NCI-H226 (cell line): ENCODE measurements around the gene PLCL1.

Experiments used
- DNase-seq: peaks from one replicate; pipeline ENCODE4 v3.0.0-alpha.2; 2015

Gene PLCL1

DNA sequence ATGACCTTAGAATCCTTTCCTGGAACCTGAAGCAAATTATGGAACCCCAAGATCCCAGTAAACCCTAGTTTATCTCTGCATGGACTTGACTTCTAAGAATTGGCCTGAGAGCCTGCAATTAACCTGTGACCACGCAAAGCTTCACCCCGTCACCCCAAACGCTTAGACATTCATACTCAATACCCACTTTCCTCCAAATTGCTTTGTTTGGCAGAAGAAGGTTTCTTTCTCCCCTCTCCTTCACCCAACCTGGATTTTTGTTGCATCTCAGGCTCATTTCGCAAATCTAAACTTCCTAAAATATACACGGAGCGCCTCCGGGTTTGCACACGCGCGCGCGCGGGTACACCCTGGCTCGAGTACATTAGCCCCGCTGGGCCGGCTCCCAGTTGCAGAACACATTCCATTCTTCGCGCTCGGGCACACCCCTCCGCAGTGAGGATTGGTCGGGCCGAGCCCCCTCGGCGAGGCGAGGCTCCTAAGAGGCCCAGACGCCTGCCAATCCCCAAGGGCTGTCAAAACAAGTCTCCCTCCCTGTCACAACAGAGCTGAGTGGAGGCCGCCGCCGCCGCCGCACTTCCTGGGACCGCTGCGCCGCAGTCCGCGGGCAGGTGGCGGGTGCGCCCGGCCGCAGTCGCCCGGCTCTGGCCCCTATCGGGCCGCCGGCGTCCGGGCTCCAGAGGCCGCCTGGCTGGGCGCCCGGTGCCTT is at the start of gene PLCL1:
Gene PLCL1 (plus strand): TSS at position 545 of the 709 bp plus-strand sequence.
- peak; percentile 91 for DNase-seq

DNA sequence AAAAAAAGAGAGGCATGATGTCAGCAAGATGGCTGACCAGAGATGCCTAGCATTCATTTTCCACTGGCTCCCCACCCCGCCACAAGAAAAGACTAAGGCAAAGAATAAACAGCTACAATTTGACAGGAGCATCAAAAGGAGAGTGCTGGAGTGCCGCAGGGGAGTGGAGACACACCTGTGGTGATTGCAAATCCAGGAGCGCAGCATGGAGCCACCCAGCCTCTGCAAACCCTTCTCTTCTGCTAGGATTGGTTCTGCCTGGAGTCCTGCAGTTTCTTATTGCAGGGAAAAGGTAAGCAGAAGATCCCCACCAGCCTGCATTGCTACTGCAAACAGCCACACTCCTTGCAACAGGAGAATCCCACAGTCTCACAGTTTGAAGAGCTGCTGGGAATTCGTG is 45.4 kb upstream of the PLCL1 start:
- no peak for DNase-seq

DNA sequence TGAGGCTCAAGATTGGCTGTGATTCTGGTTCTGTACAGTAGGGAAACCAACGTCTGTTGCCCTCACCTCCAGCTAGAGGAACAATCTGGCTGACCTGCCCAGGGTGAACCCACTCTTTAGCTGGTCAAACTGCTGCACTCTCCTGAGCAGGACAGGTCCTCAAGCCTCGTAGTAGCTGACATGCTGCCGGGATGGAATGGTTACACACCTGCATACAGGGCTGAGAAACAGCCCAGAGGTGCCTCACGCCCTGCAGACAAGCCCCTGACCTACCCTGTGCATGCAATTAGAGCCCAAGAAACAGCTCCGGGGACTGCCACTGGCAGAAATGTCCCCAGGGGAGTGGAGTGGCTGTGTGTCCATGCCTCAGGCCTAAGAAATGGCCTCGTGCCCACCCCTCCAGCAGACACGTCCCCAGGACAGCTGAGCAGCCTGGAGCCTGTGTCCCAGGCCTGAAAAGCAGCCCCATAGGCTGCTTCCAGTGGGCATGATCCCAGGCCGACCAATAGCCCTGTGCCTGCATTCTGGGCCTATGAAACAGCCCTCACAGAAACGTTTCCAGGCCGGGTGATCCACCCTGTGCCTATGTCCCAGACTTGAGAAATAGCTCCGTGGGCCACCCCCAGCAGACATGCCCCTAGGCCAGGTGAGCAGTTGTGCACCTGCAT is 44.6 kb upstream of the PLCL1 start:
- DNase-seq, result no peak

DNA sequence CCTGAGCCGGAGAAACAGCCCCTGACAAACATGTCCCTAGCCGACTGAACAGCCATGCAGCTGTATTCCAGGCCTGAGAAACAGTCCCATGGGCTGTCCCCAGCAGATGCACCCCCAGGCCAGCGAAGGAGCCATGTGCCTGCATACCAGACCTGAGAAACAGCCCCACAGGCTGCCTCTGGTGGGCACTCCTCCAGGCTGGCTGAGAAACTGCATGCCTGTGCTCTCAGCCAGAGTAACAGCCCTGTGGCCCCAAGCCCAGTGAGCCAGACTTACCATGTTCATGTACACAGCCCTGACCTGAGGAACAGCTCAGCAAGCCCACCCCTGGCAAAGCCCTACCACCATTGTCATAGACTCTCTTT is 44.1 kb upstream of the PLCL1 start:
- DNase-seq, result no peak

DNA sequence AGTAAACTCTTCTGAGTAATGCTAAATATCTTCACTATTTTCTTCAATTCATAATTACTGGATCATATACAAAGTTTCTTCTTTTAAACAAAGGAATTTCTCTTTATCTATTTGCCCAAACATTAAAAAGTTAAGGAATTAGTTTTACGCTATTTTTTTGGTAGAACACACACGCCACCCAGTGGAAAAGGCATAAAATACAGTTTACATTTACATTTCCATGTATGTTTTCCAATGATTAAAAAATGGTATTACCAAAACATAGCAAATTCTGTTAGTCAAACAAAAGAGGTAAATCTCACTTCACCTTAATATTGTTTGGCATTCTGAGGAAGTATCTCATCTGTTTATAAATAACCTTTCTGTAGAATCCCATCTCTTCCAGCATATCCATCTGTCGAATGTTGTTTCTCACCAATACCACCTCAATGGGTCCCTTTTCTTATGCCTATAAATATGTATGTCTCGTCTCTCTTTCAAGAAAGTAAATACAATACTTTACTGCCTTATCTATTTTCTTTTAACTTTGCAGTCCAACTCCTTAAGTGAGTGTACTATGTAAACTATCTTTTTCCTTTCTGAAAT is 26.5 kb upstream of the PLCL1 start:
- DNase-seq, result no peak

DNA sequence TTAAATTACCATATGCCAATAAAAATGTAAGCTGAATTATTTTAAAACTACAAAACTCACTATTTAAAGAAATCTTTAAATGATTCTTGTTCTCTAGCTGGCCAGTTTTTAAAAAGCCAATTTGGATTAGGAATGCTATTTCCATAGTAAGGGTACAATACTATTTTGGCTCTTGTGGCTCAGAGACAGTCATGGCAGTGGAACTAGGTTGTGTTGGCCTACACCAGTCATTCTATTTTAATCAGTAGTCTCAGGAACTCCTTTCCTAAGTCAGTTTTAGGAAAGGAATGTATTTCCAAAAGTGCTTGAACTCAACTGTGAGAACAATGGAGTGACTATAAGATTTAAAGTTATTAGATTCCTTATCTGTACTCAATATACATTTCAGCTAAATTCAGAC is 25.1 kb upstream of the PLCL1 start:
- DNase-seq, result no peak

DNA sequence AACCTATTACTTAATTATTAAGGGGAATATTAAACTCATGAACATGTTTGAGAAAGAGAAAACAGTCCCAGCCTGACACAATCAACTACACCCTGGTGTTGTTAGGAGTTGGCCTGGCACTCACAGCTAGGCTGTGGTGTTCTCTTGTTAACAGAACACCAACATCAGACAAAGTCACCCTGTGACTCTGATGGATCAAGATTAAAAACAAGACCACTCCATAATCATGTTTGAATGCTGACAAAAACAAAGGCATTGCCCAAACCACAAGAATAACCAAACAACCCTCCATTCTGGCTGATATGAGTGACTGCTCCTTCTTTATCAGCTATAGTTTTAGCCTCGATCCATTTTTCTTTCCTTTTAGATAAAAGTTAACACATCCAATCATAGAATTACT is 22.3 kb upstream of the PLCL1 start:
- DNase-seq, result no peak

DNA sequence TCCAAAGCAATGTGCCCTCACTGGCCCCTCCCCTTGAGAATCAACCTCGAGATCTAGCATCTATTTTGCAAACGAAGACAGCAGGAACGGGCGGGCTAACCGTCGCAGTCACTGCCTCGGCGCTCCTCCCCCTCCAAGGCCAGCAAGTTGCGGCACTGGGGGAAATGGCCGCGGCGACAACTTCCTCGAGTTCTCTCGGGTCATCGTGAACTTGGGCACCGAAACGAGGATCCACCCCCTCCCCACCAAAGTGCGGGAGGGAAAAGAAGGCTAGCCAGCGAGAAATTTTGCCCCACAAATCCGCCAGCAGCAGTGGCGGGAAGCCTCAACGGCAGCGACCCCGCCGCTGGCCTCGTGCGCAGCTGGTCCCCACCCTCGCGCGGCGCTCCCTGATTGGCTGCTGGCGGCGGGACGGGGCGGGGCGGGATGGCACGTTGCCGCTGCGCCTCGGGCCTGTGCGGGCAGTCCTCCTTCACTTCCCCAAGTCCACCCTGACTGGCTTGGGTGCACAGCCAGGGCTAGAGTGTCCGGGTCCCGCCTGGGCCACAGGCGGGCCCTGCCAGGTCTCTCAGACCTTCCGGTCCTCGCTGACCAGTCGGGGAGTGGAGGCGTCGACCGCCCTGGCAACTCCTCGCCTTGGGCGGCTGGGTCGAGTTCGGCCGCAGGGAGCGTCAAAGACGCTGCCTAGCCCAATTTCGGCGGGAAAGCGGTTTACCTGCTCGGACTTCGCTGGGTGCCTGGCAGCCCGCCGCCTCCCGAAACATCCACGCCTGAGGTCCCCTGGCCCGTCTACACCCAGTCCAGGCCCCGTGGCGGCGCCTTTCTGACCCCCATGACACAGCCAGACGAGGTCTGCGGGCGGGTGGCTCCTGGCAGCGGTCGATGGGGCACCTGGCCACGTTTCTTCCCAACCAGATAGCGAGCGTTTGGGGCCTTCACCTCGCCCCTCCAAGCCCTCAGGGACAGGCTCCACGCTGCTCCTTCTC is 19.1 kb upstream of the PLCL1 start, which contains the start of gene BOLL:
Gene BOLL (minus strand): TSS at position 364 of the 986 bp plus-strand sequence. CDS start 3,469 bp downstream, outside the sequence.
- DNase-seq, result no peak

DNA sequence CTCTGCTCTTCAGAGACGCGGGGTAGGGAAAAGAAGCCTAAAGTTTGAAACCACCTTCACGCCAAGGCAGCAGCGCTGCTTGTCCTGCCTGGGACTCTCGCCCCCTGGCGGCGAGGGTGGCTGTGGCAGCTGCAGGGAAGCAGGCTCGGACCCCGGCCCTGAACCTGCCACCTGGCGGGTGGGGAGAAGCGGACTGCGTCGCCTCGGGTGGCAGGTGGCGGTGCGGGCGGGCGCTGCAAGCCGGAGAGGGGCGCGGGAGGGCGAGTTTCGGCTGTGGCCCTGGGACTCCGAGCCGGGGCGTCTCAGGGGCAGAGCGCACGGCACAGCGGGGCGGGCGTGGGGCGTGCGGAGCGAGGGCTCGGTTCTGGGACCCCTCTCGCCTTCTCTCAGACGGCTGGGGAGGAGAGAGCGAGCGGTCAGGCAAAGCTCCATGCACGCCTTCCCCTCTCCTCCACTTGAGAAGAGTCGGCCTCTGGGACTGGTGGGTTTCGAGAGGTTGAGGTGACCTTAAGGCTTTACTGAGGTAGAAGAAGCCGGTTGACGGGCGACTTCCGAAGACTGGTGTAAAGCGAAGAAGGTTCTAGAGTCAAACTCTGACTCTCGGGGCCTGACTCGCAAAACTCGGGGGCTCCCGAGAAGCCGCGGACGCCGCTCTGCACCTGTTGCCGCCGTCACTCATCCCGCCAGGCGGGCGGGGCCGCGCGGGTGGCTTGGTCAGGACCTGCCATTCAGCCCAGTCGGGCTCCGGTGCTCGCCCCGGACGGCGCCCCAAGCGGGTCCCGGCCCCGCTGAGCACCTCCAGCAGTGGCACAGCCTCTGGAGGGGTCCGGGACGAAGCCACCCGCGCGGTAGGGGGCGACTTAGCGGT is 18.1 kb upstream of the PLCL1 start:
- no peak for DNase-seq

DNA sequence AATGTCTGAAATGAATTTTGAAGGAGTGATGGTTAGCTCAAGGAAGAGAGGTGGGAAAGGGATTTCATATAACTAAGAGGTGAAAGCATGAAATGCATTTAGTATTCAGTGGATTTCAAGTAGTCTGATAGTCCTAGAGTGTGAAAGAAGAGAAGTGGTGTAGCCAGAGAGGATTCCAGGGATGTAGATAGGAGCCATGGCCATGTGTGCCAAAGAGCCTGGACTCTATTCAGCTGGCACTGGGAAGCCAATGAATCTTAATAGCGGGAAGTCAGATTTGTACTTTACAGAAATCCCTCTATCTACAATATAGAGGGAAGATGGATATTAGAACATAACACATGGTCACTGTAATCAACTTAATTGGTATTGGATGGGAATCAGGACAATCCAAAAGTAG is 10.9 kb upstream of the PLCL1 start:
- no peak for DNase-seq

DNA sequence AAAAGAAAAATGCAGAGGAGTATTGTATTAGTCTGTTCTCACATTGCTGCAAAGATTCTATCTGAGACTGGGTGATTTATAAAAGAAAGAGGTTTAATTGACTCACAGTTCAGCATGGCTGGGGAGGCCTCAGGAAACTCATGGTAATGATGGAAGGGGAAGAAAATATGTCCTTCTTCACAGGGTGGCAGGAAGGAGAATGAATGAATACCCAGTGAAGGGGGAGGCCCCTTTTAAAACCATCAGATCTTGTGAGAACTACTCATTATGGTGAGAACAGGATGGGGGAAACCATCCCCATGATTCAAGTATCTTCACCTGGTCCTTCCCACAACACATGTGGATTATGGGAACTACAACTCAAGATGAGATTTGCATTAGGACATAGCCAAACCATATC is 9.1 kb upstream of the PLCL1 start:
- DNase-seq, result no peak

DNA sequence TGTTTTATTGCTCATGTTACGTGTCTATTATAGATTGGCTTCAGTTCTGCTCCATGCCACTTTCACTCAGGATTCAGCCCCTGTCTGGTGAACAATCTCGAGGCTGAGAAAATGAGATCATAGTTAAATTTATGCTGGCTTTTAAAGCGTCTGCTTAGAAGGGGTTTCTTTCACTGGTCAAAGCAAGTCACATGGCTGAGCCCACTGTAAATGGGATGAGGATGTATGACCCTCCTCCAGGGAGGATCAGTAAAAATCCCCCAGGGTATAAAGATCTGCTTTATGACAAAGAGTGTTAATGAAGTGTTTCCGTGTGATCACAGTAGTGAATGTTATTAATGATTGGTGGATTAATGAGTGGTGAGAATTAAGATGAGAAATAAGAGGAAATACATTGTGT is 6.2 kb upstream of the PLCL1 start:
- no peak for DNase-seq

DNA sequence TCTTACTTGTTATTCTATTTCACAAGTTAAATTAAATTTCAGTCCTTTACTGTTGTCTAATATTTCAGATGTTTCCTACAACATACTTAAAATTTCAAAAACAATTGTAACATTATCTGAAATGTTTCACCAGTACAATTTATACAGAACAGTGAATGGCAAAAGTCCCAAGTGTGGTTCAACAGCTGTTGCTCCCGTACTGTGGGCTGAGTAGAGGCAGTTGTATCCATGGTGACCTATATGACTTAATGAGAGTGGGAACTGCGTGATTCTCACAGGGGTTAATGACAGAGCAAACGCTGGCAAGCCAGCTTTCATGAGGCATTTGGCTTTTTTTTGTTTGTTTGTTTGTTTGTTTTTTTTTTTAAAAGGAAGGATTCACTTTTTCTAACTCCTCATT is 5.3 kb upstream of the PLCL1 start:
- DNase-seq, result no peak

DNA sequence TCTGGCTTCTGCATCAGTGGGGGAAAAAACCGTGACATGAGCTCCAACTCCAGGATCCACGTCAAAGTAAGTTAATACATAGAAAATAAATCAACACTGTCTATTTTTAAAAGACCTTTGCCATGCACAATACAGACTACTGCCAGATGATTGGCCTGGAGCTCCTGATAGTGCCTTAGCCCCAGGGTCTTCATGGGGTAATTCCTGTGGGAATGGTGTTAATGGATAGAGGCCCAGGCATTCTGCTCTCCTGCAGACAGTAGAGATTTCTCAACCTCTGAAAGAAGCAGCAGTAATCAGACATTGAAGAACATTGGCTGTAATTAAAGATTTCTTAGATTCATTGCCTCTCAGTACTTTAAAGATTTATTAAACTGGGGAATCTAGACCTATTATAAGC is 4.3 kb upstream of the PLCL1 start:
- DNase-seq, result no peak

DNA sequence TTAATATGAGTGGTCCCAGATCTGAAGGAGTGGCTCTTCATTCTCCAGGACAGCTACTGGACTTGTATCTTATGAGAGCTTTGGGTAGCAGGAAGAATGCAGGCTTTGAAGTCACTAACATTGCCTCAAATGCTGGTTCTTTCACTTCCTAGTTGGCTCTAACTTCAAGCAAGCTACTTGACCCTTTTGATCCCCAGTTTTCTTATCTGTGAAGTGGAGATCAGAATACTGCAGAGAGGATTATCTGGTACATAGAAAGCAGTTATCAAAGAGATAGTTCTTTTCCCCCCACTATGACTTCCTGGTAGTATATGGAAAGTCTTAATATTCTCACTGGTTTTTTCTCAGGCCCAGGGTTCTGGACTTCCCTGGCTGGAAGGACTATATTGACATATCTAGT is 3.4 kb upstream of the PLCL1 start:
- DNase-seq, result no peak

DNA sequence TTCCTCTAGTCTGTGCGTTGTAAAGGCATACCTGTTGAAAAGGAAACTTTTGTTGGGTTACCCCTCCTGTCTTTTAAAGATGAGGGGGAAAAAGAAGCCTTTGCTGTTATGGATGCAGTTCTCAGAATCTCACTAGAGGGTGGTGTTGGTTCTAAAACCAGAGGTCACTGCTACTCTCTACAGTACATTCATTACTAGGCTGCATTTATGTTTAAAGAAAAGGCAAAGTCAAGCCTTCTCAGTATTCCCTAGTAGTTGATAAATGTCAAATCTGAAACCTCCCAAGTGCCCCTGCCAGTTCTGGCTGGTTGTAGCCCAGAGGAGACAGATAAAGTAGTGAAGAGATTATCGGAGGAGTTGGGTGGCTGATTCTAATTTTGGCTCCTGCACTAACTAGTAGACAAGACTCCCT is 1.4 kb upstream of the PLCL1 start:
- DNase-seq, result peak; percentile 38

DNA sequence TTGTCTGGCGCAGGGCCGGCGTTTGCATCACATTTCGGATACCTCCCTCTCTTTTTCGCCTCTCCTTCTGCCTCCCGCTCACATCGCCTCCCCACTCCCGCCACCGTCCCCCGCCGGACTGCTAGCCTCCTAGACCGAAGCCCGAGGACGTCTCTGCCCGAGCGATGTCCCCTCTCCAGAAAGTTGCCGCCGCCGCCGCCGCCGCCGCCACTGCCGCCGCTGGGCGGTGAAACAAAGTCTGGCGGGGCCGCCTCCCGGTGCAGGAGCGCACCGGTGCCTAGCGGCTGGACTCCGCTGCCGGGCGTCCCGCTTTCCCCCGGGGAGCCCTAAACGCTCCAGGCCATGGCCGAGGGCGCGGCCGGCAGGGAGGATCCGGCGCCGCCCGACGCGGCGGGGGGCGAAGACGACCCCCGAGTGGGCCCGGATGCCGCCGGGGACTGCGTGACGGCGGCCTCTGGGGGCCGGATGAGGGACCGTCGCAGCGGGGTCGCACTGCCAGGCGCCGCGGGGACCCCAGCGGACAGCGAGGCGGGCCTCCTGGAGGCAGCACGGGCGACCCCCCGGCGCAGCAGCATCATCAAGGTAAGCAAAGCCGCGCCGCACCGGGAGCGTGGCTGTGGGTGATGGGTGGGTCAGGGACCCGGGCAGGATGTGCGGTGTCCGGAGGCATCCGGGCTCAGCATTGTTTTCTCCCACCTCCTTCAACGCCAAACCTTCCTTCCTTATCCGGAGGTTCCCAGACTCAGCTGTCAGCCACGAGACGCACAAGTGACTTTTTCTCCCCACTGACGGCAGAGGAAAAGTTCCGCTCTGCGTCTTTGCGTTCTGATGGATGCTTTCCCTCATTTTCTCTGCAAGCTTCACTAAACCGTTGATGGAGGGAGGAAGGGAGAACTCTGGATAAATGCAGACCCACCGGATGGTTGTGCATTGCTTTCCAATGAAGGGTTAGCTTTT is 643 bp downstream of the PLCL1 start:
- DNase-seq, result no peak

DNA sequence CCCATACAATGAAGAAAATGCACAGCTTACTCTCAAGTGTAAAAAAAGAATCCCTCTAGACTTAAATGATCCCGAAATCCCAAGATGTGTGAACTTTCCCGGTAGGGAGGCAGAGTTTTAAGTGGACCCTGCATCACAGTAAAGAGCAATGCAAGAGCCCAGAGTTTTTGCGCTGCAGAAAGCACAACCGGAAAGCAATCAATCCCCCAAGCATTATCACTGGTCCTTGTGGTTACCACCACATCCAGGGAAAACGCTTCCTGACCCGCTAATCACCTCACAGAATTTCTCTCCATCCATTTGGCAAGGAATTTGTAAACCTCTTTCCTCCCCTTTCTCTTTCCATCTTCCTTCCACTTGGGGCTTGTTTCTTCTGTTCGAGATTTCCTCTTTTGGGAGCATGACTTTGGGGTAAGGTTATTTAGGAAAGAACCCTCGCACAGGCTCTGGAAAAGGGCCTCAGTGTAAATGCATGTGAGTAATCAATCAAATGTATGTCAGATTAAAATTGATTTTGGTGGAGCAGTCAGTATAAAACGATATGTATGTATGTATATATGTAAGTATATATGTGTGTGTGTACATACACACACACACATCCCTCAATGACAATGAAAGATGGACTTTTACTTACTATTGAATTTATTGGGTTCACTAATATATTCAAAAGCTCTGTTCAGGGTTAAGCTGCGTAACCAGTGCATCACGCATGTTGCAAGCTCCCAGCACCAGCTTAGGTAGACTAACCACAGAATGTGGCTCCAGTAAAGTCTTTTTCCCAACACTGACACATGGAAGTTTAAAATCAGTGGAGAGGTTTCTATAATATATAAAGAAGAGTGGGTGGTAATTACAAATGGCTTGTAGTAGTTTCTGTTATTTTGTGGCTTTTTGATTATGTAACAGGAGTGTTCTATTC is 1.6 kb downstream of the PLCL1 start:
- no peak for DNase-seq

DNA sequence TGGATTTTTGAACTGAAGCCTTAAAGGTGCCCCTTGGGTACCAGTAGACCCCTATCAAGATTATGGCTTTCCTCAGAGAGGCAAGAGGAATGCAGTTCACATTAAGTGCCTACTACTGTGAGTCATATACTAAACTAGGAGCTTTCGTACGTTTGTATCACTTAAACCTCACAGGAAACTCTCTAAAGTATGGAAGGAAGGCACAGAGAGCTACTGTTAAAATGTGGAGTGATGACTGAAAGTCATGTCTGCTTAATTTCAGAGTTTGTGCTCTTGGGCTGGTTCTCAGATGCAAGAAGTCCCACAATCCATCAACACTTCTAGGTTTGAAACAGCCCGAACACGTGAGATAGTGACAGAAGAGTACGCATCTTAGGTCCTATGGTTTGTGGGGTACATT is 4.7 kb downstream of the PLCL1 start:
- DNase-seq, result no peak

DNA sequence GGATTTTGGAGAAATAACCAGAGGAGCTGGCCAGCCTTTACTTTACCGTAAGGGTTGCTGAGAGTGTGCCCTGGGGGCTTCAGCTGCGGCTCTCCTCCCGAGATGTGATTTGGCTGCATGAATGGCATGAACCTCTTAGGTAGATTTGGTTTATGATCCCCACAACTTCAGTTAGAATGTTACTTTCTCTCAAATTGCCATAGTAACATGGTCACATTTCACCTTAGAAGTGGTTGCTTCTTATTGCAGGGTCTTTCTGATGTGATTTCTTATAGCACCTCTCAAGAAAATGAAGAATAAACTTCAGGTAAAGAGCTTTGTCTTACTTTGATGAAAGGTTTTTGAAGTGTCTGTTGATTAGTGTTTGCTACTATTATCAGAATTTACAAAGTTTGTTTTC is 5.6 kb downstream of the PLCL1 start:
- DNase-seq, result no peak
